Stimulated activated CD8-positive, alpha-beta memory T cell treated with anti-CD3 and anti-CD28 coated beads, Interleukin-4, amount 100 ng/mL, for 48 hours (primary cell): ENCODE measurements around the gene RNF133.
"Not testable (repeated sequence)": the region's sequence is repeated elsewhere in the genome, so short reads cannot be mapped to it uniquely, and the experiment has no call there.

Experiments used
- DNase-seq: peaks from one replicate; pipeline ENCODE4 v3.0.0-alpha.2; 2020

The RNF133 gene

GRCh38 chr7:122688400-122688998 lies 10.4 kb downstream of the RNF133 start:
- no peak for DNase-seq

DNA sequence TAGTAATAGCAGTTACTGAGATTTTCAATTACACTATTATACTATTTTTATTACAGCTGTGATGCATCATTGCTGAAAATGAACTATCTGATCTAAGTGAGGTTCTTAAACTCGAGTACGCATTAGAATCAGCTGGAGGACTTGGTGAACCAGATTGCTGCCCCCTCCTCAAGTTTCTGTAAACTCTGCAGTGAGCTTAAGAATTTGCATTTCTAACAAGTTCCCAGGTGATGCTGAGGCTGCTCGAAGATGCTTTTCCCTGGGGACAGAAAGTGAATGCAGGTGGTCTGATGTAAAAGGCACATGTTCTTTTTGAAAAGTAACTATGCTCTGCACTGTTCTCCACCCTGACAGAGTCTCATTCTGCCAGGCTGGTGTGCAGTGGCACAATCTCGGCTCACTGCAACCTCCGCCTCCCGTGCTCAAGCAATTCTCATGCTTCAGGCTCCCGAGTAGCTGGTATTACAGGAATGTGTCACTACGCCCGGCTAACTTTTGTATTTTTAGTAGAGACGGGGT lies 12.5 kb downstream of the RNF133 start:
- DNase-seq: no peak

- DNase-seq: no peak
Observed at GRCh38 chr7:122684504-122684903, 14.4 kb downstream of the RNF133 start.

DNA sequence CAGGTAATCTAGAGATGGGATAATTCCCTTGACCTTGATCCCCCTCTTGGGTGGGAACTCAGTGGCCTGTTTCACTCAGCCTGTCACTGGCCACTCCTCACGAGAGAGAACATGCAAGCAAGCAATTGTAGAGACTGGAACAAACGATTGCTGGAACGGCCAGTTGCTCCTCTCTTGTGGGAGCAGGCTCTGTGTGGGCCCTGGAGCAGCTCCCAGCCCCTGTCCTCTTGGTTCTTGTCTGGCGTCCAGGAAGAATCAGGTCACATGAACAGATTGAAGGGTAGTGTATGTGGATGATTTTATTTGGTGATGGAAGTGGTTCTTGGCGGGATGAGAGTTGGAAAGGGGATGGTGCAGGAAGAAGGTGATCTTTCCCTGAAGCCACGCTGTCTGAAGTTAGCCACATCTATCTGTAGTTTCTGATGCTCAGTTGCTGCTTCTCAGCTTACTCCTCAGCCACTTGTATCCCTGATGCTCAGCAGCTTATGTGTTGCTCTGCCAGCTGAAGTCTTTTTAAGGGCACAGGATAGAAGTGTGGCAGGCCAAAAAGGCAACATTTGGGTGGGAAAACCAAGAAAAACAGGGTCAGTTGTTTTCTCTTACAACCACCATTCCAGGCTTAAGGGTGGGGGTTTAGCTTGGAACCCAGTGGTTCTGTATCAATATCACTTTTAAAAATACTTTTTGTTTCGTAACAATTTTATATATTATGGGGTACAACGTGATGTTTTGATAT lies 15.9 kb downstream of the RNF133 start:
- DNase-seq: no peak

GRCh38 chr7:122681186-122681585 lies 17.7 kb downstream of the RNF133 start:
- not testable (repeated sequence) for DNase-seq

GRCh38 chr7:122679813-122680212 lies 19.1 kb downstream of the RNF133 start:
- no peak for DNase-seq

GRCh38 chr7:122679269-122679709 lies 19.6 kb downstream of the RNF133 start:
- not testable (repeated sequence) for DNase-seq

DNA sequence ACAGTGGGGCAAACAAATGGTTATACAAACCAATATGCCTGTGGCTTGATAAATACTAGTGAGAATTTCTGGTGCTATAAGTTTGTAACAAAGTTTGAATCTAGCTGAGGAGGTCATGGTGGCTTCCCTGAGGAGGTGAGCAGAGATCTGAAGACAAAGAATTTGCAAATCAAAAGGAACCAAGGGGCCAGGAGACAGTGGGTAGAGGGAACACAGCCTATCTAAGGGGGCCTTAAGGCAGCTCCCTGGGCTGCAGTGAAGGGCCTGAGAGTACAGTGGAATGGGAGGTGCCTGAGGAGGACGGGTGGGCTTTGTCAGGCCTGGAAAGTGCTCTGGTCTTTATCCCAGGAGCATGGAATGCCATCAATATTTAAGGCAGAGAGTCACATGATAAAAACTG lies 21.8 kb downstream of the RNF133 start:
- no peak for DNase-seq

- DNase-seq: no peak
Observed at GRCh38 chr7:122676466-122676865, 22.5 kb downstream of the RNF133 start.

DNA sequence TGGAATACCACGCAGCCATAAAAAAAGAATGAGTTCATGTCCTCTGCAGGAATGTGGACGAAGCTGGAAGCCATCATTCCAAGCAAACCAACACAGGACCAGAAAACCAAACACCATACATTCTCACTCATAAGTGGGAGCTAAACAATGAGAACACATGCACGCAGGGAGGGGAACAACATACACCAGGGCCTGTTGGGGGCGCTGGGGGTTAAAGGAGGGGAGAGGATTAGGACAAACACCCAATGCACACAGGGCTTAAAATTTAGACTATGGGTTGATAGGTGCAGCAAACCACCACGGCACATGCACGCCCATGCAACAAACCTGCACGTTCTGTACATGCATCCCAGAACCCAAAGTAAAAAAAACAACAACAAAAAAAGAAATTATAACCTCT lies 23.3 kb downstream of the RNF133 start:
- DNase-seq: no peak

DNA sequence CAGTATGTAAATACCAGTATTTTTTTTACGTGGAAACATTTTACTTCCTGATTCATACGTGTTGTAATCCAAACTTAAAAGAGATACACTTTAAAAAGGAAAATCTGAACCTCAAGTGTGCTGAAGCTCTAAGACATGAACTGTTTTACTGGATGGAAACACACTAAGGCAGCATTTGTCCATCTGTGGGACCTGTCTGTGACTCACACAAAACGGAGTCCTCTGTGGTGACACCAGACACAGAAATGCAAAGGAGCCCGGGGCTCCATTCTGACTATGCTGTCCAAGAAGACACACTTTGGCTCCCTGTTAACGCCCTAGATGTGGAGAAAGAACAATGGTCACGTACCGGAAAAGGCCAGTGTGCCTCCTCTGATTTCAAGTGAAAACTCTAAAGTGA lies 23.9 kb downstream of the RNF133 start:
- DNase-seq: no peak

DNA sequence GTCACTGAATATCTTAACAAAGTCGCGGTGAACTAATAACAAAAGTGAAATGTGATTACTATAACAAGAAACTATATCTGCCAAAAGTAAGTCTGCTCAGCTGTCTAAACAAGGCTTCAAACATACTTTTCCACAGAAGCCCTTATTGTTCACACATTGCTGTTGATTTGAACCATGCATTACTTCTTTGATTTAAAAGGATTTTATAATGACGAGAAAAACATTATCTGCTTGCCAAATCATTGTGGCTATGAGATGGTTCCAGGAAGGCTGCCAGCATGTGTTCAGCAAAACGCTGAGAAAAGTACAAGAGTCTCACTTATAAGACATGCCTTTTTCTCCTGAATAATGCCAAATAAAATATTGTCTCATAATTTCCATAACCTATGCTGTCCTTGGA lies 24.4 kb downstream of the RNF133 start:
- no peak for DNase-seq

GRCh38 chr7:122673951-122674350 lies 25.0 kb downstream of the RNF133 start:
- DNase-seq: no peak

- no peak for DNase-seq
Observed at GRCh38 chr7:122672536-122672935, 26.4 kb downstream of the RNF133 start.

GRCh38 chr7:122663733-122664132 lies 35.2 kb downstream of the RNF133 start:
- DNase-seq: no peak

- no peak for DNase-seq
Observed at GRCh38 chr7:122658856-122659255, 40.1 kb downstream of the RNF133 start.

GRCh38 chr7:122653685-122654084 lies 45.2 kb downstream of the RNF133 start:
- no peak for DNase-seq

GRCh38 chr7:122652876-122653275 lies 46.0 kb downstream of the RNF133 start:
- DNase-seq: no peak

DNA sequence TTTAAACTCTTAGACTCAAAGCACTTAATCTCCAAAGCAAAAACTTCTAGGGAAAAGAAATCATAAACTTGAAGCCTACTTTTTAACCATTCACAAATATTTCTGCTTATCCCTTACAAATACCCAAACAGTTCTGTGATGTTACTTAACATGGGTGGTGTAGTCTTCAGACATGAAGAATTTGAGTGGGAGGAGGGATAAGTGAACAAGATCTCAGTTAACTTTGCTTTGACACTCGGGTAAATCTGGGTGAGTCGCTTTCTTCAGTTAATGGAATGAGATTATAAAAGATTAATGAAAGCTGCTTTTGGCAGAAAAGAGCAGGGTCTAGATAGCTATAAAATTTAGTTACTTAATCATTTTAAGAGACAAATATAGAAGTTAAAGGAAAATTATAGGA lies 47.5 kb downstream of the RNF133 start:
- DNase-seq: no peak
